ENCODE results near the gene LRP2. TPM values are rescaled to one million over a fixed set of nuclear protein-coding genes. Genes with fewer than 3 reads are reported as not detected.

The LRP2 gene
- polyA plus RNA-seq, 2 of the 4 experiments (the other 2 are of a cell fraction), result 0.04 TPM; not detected in 1

- no peak for TF ChIP-seq BCL3 (IDR thresholded peaks at IDR 0.05)
Observed at GRCh38 chr2:169237286-169237685, 125.0 kb downstream of the LRP2 start (continued).

GRCh38 chr2:169232551-169233154, 129.7 kb downstream of the LRP2 start:
- no peak overlapping the region for H3K27ac ChIP-seq
- POLR2A ChIA-PET, result no interaction called here
- no peak overlapping the region for H3K4me3 ChIP-seq

GRCh38 chr2:169230204-169230603, 132.1 kb downstream of the LRP2 start:
- ATAC-seq (no peak), DNase-seq (ENCODE audit: low read depth in 1 of 2, low spot score in 1 of 2) (no peak), FAIRE-seq (no peak)
- TF ChIP-seq EP300 (IDR thresholded peaks at IDR 0.05), result no peak
- TF ChIP-seq CEBPB (IDR thresholded peaks at IDR 0.05), result no peak
- no peak for TF ChIP-seq REST (IDR thresholded peaks at IDR 0.05)
- no peak for TF ChIP-seq CBX2 (IDR thresholded peaks at IDR 0.05; ENCODE audit: borderline replicate concordance, low read depth)
- TF ChIP-seq POLR2A (IDR thresholded peaks at IDR 0.05; ENCODE audit: low read length), result no peak
- TF ChIP-seq KDM1A (IDR thresholded peaks at IDR 0.05; ENCODE audit: low read depth), result no peak
- TF ChIP-seq CHD2 (IDR thresholded peaks at IDR 0.05; ENCODE audit: low read length, partially characterized antibody), result no peak
- no peak for TF ChIP-seq HOXB13 (CRISPR knock-in tag; IDR thresholded peaks at IDR 0.05; ENCODE audit: low read depth)
- TF ChIP-seq ZC3H11A (IDR thresholded peaks at IDR 0.05), result no peak
- TF ChIP-seq MYC (IDR thresholded peaks at IDR 0.05; ENCODE audit: borderline replicate concordance, low read length), result no peak
- TF ChIP-seq ZNF302 (CRISPR knock-in tag; IDR thresholded peaks at IDR 0.05), result no peak
- no peak for TF ChIP-seq HDAC2 (IDR thresholded peaks at IDR 0.05)
- TF ChIP-seq BCL3 (IDR thresholded peaks at IDR 0.05), result no peak
- H3K4me1 ChIP-seq, result no peaks in the 10 kb centered on the region
- no peak overlapping the region for H3K4me3 ChIP-seq
- no peak overlapping the region for H3K4me2 ChIP-seq
- POLR2A ChIA-PET, result no interaction called here
- H3K9me3 ChIP-seq, result no peaks in the 10 kb centered on the region
- CTCF ChIA-PET, result no interaction called here
- H3K27ac ChIP-seq, result no peak overlapping the region
- WGBS (ENCODE audit: missing lambda C conversion rate), result 3% methylated on average over 2 of the region's 2 CpGs

More at GRCh38 chr2:169232551-169233154, 129.7 kb downstream of the LRP2 start:
- CTCF ChIA-PET, result interaction anchor here (0.9 to 1.4 kb wide), 2 partner anchors 26 to 886 kb away, joined by 3 read pairs; no protein-coding TSS in a partner anchor
- no peak; a peak in 1 of 6 replicates for ATAC-seq
- 48% methylated on average over 11 of the region's 11 CpGs for WGBS (ENCODE audit: missing lambda C conversion rate)
- H3K4me1 ChIP-seq, result no peaks in the 10 kb centered on the region
- DNase-seq (ENCODE audit: low read depth in 1 of 2, low spot score in 1 of 2), result no peak
- FAIRE-seq, result no peak
- TF ChIP-seq MAFK (IDR thresholded peaks at IDR 0.05; ENCODE audit: partially characterized antibody) (no peak), ZFP36 (IDR thresholded peaks at IDR 0.05; ENCODE audit: borderline replicate concordance, partially characterized antibody) (no peak), E2F6 (IDR thresholded peaks at IDR 0.05; ENCODE audit: borderline replicate concordance, low read depth) (no peak), ZNF302 (CRISPR knock-in tag; IDR thresholded peaks at IDR 0.05) (no peak), HES2 (IDR thresholded peaks at IDR 0.05) (no peak), FOXS1 (CRISPR knock-in tag; IDR thresholded peaks at IDR 0.05) (no peak), MYC (IDR thresholded peaks at IDR 0.05; ENCODE audit: borderline replicate concordance, low read length) (no peak), CHD4 (IDR thresholded peaks at IDR 0.05; ENCODE audit: borderline replicate concordance) (no peak), CBX2 (IDR thresholded peaks at IDR 0.05; ENCODE audit: borderline replicate concordance, low read depth) (no peak), KDM5A (IDR thresholded peaks at IDR 0.05) (no peak), SMC3 (IDR thresholded peaks at IDR 0.05) (no peak)
- H3K4me2 ChIP-seq, result no peak overlapping the region
- no peaks in the 10 kb centered on the region for H3K9me3 ChIP-seq
